H1 (cell line): ENCODE measurements around the gene ASAP2. TPM values are rescaled to one million over a fixed set of nuclear protein-coding genes. Genes with fewer than 3 reads are reported as not detected.

Experiments
- EGR1 ChIP-seq: IDR thresholded peaks from 2 replicates; pipeline ENCODE4 v1.6.1; 2011; ENCODE audit warnings: low read depth, low read length, borderline replicate concordance
- KDM5A ChIP-seq: fragments of 200-600 bp; IDR thresholded peaks from 2 replicates; pipeline ENCODE4 v1.7.1; 2012; ENCODE audit warnings: mild to moderate bottlenecking, low read length, inconsistent platforms, mixed read lengths
- polyA plus RNA-seq, 7 experiments: library from polyadenylated mRNA; depleted of rRNA in 3 of 7; stranded (reverse) in 5 of 7; unstranded in 2 of 7; fragments of >200 nt in 5 of 7; fragments of 200-250 nt in 2 of 7; gene quantifications; 1 replicate in 5 of 7; 2 replicates in 1 of 7; 4 replicates in 1 of 7; pipeline versions ENCODE4 v1.2.1 to v1.2.3, GENCODE V29; 2011 to 2013; ENCODE audit warnings: missing spikeins in 2 of 7, mixed read lengths in 2 of 7
- total RNA-seq: library from RNA; stranded (reverse); fragmentation: NEBNext Ultra II Directional; extraction: Animal tissue kit (Norgen Biotek cat#: 25700); gene quantifications from 2 replicates; pipeline ENCODE4 v1.2.1, GENCODE V29; 2021

Gene ASAP2
- total and polyA plus RNA-seq, 2 of the 8 experiments (the other 6 are each of a cell fraction or from before 2014, with no cell fraction given): 10.2 to 18.7 TPM

- no peak for TF ChIP-seq EGR1
- no peak for TF ChIP-seq KDM5A
Observed at GRCh38 chr2:9256570-9257043, 50.0 kb downstream of the ASAP2 start (continued).
